Measurements from ENCODE around the gene SHCBP1L.

The SHCBP1L gene

DNA sequence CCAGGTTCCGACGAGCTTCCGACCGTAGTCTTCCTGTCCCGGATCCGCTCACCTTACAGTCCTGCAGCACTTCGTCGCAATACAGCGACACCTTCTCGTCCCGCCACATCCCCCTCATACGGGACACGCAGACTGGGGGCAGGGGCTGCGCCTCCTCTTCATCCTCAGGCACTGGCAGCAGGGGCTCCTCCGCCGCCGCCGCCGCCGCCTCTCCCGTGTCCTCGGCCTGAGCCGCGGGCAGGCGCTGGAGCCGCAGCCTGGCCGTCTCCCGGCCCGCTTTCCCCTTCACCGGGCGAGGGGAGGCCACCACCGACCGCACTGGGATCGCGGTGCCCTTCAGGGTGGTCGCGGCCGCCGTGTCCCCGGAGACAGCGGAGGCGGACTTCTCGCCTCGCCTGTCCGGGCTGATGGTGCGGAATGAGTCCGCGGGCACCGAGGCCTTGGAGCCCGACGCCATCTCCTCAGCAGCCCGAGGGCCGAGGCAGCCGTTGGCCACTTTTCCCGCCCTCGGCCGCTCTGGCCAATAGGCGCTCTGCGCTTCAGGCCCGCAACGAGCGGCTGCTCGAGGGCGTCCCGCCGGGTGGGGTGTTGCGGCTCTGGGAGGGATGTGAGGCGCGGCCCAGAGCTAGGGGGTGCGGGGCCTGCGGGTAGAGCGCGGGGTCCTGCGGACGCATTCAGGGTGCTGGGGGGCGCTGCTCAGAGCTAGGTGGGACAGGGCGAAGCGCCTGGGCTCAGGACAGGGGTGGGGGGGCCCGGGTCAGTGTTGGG is at the start of gene SHCBP1L:
Gene SHCBP1L (minus strand): TSS at position 490 of the 768 bp plus-strand sequence. CDS start 33 bp downstream, at position 457.
- peaks cover 0 to 12% of the 10 kb centered on the region in 2 donors for H3K27me3 ChIP-seq (ENCODE audit: control insufficient read depth in 1 of 2, insufficient read depth in 2 of 2, low read length in 2 of 2)
- H3K4me1 ChIP-seq (ENCODE audit: insufficient read depth, low read length): no peaks in the 10 kb centered on the region
- H3K9me3 ChIP-seq (ENCODE audit: low read length): no peaks in the 10 kb centered on the region
- no peaks in the 10 kb centered on the region for H3K36me3 ChIP-seq (ENCODE audit: insufficient read depth, low read length)
- no peak within 1 kb of the TSS for H3K9ac ChIP-seq (ENCODE audit: low read length)
- H3K27ac ChIP-seq (ENCODE audit: low read depth, low read length): no peak within 1 kb of the TSS
- no peak within 1 kb of the TSS for H3K4me3 ChIP-seq (ENCODE audit: low read depth in 1 of 2, low read length in 2 of 2)

GRCh38 chr1:183002267-183002666 is 49.3 kb upstream of the SHCBP1L start:
- Histone ChIP-seq H3K36me3 (ENCODE audit: insufficient read depth, low read length) (no peaks in the 10 kb centered on the region), H3K9me3 (ENCODE audit: low read length) (no peaks in the 10 kb centered on the region), H3K4me1 (ENCODE audit: insufficient read depth, low read length) (no peaks in the 10 kb centered on the region), H3K4me3 (ENCODE audit: low read depth in 1 of 2, low read length in 2 of 2) (no peak overlapping the region), H3K27me3 (ENCODE audit: control insufficient read depth in 1 of 2, insufficient read depth in 2 of 2, low read length in 2 of 2) (no peaks in the 10 kb centered on the region), H3K9ac (ENCODE audit: low read length) (no peak overlapping the region), H3K27ac (ENCODE audit: low read depth, low read length) (no peak overlapping the region)

DNA sequence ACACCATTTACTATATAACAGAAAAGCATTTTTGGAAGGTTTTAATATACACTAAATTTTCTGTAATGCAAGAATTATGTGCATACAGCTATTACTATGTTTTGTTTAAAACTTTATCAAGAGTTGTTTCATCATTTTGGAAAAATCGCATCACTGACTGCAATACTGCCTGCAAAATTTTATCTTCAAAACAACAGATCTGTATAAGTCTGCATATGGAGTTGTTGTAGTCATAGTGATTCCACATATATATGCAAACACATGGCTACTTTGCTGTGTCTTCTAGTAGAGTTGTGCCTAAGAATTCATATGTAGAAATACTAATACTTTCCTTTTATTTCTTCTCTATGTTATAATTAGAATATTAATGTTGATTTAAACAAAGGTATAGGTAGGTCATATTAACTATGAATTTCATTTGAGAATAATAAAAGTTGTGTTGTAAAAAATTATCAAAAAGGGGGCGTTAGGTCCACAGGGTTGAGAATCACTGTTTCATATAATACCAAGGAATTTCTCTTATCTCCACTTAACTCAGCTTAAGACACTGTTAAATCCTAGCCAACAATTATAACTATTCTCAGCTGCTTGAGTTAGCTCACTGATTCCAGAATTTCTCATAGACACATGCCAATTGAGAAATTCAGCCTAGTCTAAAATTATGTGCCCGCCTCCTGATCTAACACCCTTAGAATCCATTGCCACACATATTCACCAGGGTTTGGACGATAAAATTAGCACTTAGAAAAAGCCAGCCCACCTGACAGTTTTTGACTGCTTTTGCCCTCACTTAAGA is 47.4 kb upstream of the SHCBP1L start:
- no peak overlapping the region for H3K27ac ChIP-seq (ENCODE audit: low read depth, low read length)
- no peaks in the 10 kb centered on the region for H3K9me3 ChIP-seq (ENCODE audit: low read length)
- no peaks in the 10 kb centered on the region for H3K4me1 ChIP-seq (ENCODE audit: insufficient read depth, low read length)
- no peak overlapping the region for H3K4me3 ChIP-seq (ENCODE audit: low read depth in 1 of 2, low read length in 2 of 2)
- no peaks in the 10 kb centered on the region for H3K27me3 ChIP-seq (ENCODE audit: control insufficient read depth in 1 of 2, insufficient read depth in 2 of 2, low read length in 2 of 2)
- H3K36me3 ChIP-seq (ENCODE audit: insufficient read depth, low read length): no peaks in the 10 kb centered on the region
- no peak overlapping the region for H3K9ac ChIP-seq (ENCODE audit: low read length)

DNA sequence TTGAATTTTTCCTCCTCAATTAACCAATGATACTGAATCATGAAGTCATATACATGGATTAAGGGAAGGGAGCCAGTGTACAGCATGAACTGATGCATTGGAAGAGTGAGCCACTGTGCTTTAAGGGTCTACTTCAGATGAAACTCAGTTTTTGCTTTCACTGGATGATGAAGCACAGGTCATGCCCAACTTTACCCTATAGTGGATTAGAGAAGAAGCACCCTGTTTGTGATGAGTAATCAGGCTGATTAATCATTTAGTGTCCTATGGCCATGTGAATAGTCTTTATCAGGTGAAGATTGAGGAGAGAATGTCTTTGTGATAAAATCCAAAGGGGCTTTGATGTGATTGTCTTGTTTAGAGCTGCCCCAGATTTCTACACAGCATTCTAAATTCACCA is 45.5 kb upstream of the SHCBP1L start:
- Histone ChIP-seq H3K27ac (ENCODE audit: low read depth, low read length) (no peak overlapping the region), H3K4me1 (ENCODE audit: insufficient read depth, low read length) (no peaks in the 10 kb centered on the region), H3K4me3 (ENCODE audit: low read depth in 1 of 2, low read length in 2 of 2) (no peak overlapping the region), H3K36me3 (ENCODE audit: insufficient read depth, low read length) (no peaks in the 10 kb centered on the region), H3K9ac (ENCODE audit: low read length) (no peak overlapping the region), H3K9me3 (ENCODE audit: low read length) (no peaks in the 10 kb centered on the region), H3K27me3 (ENCODE audit: control insufficient read depth in 1 of 2, insufficient read depth in 2 of 2, low read length in 2 of 2) (no peaks in the 10 kb centered on the region)

DNA sequence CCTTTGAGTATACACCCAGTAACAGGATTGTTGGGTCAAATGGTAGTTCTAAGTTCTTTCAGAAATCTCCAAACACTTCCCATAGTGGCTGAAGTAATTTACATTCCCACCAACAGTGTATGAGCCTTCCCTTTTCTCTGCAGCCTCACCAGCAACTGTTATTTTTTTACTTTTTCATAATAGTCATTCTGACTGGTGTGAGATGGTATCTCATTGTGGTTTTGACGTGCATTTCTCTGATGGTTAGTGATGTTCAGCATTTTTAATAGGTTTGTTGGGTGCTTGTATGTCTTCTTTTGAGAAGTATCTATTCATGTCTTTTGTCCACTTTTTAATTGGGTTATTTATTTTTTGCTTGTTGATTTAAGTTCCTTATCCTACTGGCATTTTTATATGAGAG is 43.9 kb upstream of the SHCBP1L start:
- H3K36me3 ChIP-seq (ENCODE audit: insufficient read depth, low read length): no peaks in the 10 kb centered on the region
- no peak overlapping the region for H3K27ac ChIP-seq (ENCODE audit: low read depth, low read length)
- no peak overlapping the region for H3K4me3 ChIP-seq (ENCODE audit: low read depth in 1 of 2, low read length in 2 of 2)
- no peaks in the 10 kb centered on the region for H3K9me3 ChIP-seq (ENCODE audit: low read length)
- no peaks in the 10 kb centered on the region for H3K27me3 ChIP-seq (ENCODE audit: control insufficient read depth in 1 of 2, insufficient read depth in 2 of 2, low read length in 2 of 2)
- H3K9ac ChIP-seq (ENCODE audit: low read length): no peak overlapping the region
- no peaks in the 10 kb centered on the region for H3K4me1 ChIP-seq (ENCODE audit: insufficient read depth, low read length)

DNA sequence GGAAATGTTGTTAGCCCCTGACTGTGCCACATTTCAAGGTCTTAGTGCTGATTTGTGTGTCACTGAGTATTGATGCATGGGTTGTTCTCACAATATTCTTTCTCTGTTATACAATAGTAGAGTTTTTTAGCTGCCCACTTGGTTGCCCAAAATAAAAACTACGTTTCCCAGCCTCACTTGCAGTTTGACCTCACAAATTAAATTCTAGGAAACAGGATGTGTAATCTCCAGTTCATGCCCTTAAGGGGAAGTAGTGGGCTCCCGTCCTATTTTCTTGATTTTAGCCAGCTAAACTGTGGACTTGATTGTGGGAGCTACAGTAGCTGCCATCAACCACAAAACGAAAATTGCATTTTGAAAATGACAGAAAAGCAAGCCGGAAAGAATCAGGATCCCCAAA is 42.9 kb upstream of the SHCBP1L start:
- Histone ChIP-seq H3K4me1 (ENCODE audit: insufficient read depth, low read length) (no peaks in the 10 kb centered on the region), H3K27ac (ENCODE audit: low read depth, low read length) (no peak overlapping the region), H3K9me3 (ENCODE audit: low read length) (no peaks in the 10 kb centered on the region), H3K4me3 (ENCODE audit: low read depth in 1 of 2, low read length in 2 of 2) (no peak overlapping the region), H3K9ac (ENCODE audit: low read length) (no peak overlapping the region), H3K36me3 (ENCODE audit: insufficient read depth, low read length) (no peaks in the 10 kb centered on the region), H3K27me3 (ENCODE audit: control insufficient read depth in 1 of 2, insufficient read depth in 2 of 2, low read length in 2 of 2) (no peaks in the 10 kb centered on the region)

DNA sequence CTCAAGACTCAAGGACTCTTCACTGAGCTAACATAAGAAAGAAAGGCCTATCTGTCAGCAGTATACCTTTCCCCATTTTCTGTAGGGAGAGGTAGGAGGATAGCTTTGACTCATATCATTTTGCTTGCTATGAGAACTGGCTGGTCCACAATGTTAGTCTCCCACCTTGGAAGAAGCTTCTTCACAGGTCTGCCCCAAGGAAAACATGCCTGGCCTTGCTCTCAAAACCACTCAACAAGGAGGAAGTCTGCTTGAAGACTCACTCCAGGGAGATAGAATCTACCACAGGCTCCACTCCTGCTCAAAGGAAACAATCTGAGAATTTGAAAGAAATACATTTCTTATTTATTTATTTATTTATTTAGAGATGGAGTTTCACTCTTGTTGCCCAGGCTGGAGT is 40.8 kb upstream of the SHCBP1L start:
- H3K4me3 ChIP-seq (ENCODE audit: low read depth in 1 of 2, low read length in 2 of 2): no peak overlapping the region
- H3K27ac ChIP-seq (ENCODE audit: low read depth, low read length): no peak overlapping the region
- no peak overlapping the region for H3K9ac ChIP-seq (ENCODE audit: low read length)
- no peaks in the 10 kb centered on the region for H3K9me3 ChIP-seq (ENCODE audit: low read length)
- no peaks in the 10 kb centered on the region for H3K27me3 ChIP-seq (ENCODE audit: control insufficient read depth in 1 of 2, insufficient read depth in 2 of 2, low read length in 2 of 2)
- no peaks in the 10 kb centered on the region for H3K4me1 ChIP-seq (ENCODE audit: insufficient read depth, low read length)
- H3K36me3 ChIP-seq (ENCODE audit: insufficient read depth, low read length): no peaks in the 10 kb centered on the region

DNA sequence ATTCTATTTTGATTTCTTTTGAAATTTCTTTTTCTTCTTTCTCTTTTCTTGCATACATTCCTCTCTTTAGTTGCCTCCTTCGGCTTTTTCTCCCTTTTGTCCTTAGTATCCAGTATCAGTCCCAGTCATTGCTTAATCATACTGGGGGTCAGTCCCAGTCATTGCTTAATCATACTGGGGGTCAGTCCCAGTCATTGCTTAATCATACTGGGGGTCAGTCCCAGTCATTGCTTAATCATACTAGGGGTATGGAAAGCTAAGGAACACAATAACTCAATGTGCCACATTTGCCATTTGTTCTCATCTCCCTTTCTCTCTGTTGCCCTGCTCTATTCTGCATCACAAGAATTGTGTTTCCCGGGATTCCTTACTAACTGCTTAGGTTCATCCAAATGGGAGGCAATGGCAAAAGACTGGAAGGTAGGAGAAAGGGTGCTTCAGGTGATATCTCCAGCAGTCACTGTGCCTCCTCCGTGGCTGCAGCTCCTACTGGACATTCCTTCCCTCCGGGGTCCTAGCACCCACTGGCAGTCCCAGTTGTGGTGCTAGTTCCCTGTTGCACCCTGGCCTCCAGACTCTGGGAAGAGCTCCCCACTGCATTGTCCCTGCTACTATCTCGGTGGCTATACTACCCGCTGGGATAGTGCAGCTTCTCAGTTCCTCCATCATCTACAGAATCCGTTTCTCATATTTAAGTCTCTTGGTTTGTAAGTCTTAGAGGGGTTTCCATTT is 37.6 kb upstream of the SHCBP1L start:
- no peaks in the 10 kb centered on the region for H3K4me1 ChIP-seq (ENCODE audit: insufficient read depth, low read length)
- H3K36me3 ChIP-seq (ENCODE audit: insufficient read depth, low read length): no peaks in the 10 kb centered on the region
- H3K27ac ChIP-seq (ENCODE audit: low read depth, low read length): no peak overlapping the region
- H3K4me3 ChIP-seq (ENCODE audit: low read depth in 1 of 2, low read length in 2 of 2): no peak overlapping the region
- H3K9me3 ChIP-seq (ENCODE audit: low read length): no peaks in the 10 kb centered on the region
- H3K27me3 ChIP-seq (ENCODE audit: control insufficient read depth in 1 of 2, insufficient read depth in 2 of 2, low read length in 2 of 2): no peaks in the 10 kb centered on the region
- no peak overlapping the region for H3K9ac ChIP-seq (ENCODE audit: low read length)

DNA sequence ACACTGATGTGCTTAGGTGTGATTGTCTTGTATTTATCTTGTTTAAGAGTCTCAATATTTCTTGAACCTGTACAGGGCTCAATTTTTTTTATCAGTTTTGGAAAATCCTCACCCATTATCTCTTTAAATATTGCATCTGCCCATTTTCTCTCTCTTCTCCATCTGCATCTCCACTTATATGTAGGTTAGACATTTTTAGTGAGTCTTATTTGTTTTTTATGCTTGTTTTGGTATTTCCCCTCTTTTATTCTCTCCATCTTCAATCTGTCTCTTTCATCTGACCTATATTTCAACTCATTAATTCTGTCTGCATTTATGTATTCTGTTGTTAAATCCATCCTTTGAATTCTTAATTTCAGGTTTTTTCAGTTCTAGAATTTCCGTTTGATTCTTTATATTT is 32.9 kb upstream of the SHCBP1L start:
- Histone ChIP-seq H3K4me1 (ENCODE audit: insufficient read depth, low read length) (no peaks in the 10 kb centered on the region), H3K9ac (ENCODE audit: low read length) (no peak overlapping the region), H3K9me3 (ENCODE audit: low read length) (no peaks in the 10 kb centered on the region), H3K4me3 (ENCODE audit: low read depth in 1 of 2, low read length in 2 of 2) (no peak overlapping the region), H3K27ac (ENCODE audit: low read depth, low read length) (no peak overlapping the region), H3K36me3 (ENCODE audit: insufficient read depth, low read length) (no peaks in the 10 kb centered on the region), H3K27me3 (ENCODE audit: control insufficient read depth in 1 of 2, insufficient read depth in 2 of 2, low read length in 2 of 2) (no peaks in the 10 kb centered on the region)

DNA sequence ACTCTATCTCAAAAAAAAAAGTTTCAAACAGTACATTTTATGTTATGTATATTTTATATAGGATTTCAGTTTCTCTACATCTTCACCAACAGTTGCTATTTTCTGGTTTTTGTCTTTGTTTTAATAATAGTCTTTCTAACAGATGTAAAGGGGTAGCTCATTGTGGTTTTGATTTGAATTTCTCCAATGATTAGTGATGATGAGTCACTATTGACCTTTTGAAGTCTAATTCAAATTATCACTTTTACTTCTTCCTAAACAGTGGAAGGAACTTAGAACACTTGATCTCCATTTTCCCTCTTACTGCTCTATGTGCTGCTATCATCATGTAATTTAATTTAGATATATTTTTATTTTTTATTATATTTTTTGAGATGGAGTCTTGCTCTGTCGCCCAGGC is 31.7 kb upstream of the SHCBP1L start:
- Histone ChIP-seq H3K9ac (ENCODE audit: low read length) (no peak overlapping the region), H3K4me3 (ENCODE audit: low read depth in 1 of 2, low read length in 2 of 2) (no peak overlapping the region), H3K27me3 (ENCODE audit: control insufficient read depth in 1 of 2, insufficient read depth in 2 of 2, low read length in 2 of 2) (no peaks in the 10 kb centered on the region), H3K27ac (ENCODE audit: low read depth, low read length) (no peak overlapping the region), H3K9me3 (ENCODE audit: low read length) (no peaks in the 10 kb centered on the region), H3K36me3 (ENCODE audit: insufficient read depth, low read length) (no peaks in the 10 kb centered on the region), H3K4me1 (ENCODE audit: insufficient read depth, low read length) (no peaks in the 10 kb centered on the region)

GRCh38 chr1:182984138-182984537 is 31.2 kb upstream of the SHCBP1L start:
- H3K27me3 ChIP-seq (ENCODE audit: control insufficient read depth in 1 of 2, insufficient read depth in 2 of 2, low read length in 2 of 2): no peaks in the 10 kb centered on the region
- no peak overlapping the region for H3K27ac ChIP-seq (ENCODE audit: low read depth, low read length)
- no peak overlapping the region for H3K9ac ChIP-seq (ENCODE audit: low read length)
- H3K4me3 ChIP-seq (ENCODE audit: low read depth in 1 of 2, low read length in 2 of 2): no peak overlapping the region
- no peaks in the 10 kb centered on the region for H3K4me1 ChIP-seq (ENCODE audit: insufficient read depth, low read length)
- H3K9me3 ChIP-seq (ENCODE audit: low read length): no peaks in the 10 kb centered on the region
- no peaks in the 10 kb centered on the region for H3K36me3 ChIP-seq (ENCODE audit: insufficient read depth, low read length)

Measured in muscle layer of colon (tissue), 2 donors.